GM12878 (cell line): ENCODE measurements around the gene TBC1D24. TPM values are rescaled to one million over a fixed set of nuclear protein-coding genes. Genes with fewer than 3 reads are reported as not detected.
A peak's percentile ranks its signal among the peaks of the same experiment; 100 is the strongest.

Experiments used
- ATF7 ChIP-seq: fragments of 450-650 bp; IDR thresholded peaks from 2 replicates; pipeline ENCODE4 v1.6.1; 2016; ENCODE audit warnings: low read depth, mild to moderate bottlenecking
- BACH1 ChIP-seq: fragments of 450-650 bp; IDR thresholded peaks from 2 replicates; pipeline ENCODE4 v1.6.1; 2017; ENCODE audit warnings: mild to moderate bottlenecking, borderline replicate concordance
- CREM ChIP-seq: IDR thresholded peaks from 2 replicates; pipeline ENCODE4 v1.6.1; 2014; ENCODE audit warnings: antibody characterized with exemption, low read depth
- ETV6 ChIP-seq, 2 experiments: fragments of 450-650 bp in 1 of 2; IDR thresholded peaks in 1 of 2; conservative IDR thresholded peaks in 1 of 2; 2 replicates each; pipeline ENCODE4 v1.6.1; 2014; ENCODE audit warnings: antibody characterized with exemption in 1 of 2, borderline replicate concordance in 1 of 2, low read depth in 1 of 2, mild to moderate bottlenecking in 1 of 2, moderate library complexity in 1 of 2
- IKZF1 ChIP-seq: fragments of 450-650 bp; conservative IDR thresholded peaks from 2 replicates; pipeline ENCODE4 v1.6.1; 2017; ENCODE audit warnings: antibody characterized with exemption, mild to moderate bottlenecking
- LARP7 ChIP-seq: fragments of 450-650 bp; IDR thresholded peaks from 2 replicates; pipeline ENCODE4 v1.6.1; 2017; ENCODE audit warnings: mild to moderate bottlenecking
- POU2F2 ChIP-seq: IDR thresholded peaks from 3 replicates; pipeline ENCODE4 v1.6.1; 2011; ENCODE audit warnings: low read depth, mild to moderate bottlenecking, low read length, borderline replicate concordance
- polyA plus RNA-seq, 11 experiments: library from polyadenylated mRNA; depleted of rRNA in 4 of 11; unstranded in 6 of 11; stranded (reverse) in 5 of 11; fragments of >200 nt; fragmentation: Nextera tagmentation in 4 of 11; fragmentation: Illumina TruSeq in 1 of 11; extraction: Ambion mirVana in 4 of 11; extraction: Trizol in 1 of 11; gene quantifications; 1 replicate in 1 of 11; 2 replicates in 10 of 11; pipeline versions ENCODE4 v1.2.1 to v1.2.3, GENCODE V29; 2011 to 2016; ENCODE audit warnings: inconsistent platforms in 2 of 11, missing spikeins in 2 of 11, low read depth in 1 of 11
- total RNA-seq, 4 experiments: library from RNA; depleted of rRNA in 3 of 4; stranded (reverse); fragments of >200 nt in 3 of 4; fragmentation: Illumina TruSeq in 1 of 4; extraction: Trizol in 1 of 4; gene quantifications; 2 replicates each; pipeline versions ENCODE4 v1.2.1 to v1.2.3, GENCODE V29; 2013 to 2021
- TF ChIP-seq, protein P1 (sequence below): fragments of 450-650 bp; IDR thresholded peaks from 2 replicates; pipeline ENCODE4 v1.6.1; 2017; ENCODE audit warnings: mild to moderate bottlenecking, moderate library complexity

Gene TBC1D24
- total and polyA plus RNA-seq, 10 of the 15 experiments (the other 5 are each of a cell fraction or from before 2014, with no cell fraction given) = 1.1 to 9.6 (median 4.5) TPM

DNA sequence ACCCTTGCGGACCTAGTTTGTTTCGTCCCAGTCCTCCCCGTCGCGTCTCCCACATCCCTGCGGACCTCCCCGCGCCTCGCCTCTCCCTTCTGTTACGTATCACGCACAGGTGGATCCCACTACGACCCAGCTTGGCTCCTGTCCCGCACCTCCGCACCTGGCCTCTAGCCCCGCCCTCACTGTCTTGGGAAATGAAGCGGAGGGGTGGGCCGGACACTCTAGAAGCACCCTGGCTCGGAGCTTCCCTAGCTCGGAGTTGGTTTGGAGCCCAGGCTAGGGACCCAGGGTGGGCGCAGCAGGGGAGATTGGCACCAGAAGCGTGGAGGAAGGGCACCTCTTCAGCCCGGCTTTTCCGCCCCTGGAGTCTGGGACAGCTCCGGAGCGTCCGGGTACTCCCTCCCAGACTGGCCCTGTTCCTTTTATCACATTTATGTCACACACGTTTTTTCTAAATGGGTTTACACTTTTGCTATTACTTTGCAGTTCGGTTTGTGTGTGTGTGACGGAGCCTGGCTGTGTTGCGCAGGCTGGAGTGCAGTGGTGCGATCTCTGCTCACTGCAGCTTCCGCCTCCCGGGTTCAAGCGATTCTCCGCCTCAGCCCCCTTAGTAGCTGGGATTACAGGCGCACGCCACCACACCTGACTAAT is 57.7 kb downstream of the TBC1D24 start (continued):
- TF ChIP-seq, protein P1, sequence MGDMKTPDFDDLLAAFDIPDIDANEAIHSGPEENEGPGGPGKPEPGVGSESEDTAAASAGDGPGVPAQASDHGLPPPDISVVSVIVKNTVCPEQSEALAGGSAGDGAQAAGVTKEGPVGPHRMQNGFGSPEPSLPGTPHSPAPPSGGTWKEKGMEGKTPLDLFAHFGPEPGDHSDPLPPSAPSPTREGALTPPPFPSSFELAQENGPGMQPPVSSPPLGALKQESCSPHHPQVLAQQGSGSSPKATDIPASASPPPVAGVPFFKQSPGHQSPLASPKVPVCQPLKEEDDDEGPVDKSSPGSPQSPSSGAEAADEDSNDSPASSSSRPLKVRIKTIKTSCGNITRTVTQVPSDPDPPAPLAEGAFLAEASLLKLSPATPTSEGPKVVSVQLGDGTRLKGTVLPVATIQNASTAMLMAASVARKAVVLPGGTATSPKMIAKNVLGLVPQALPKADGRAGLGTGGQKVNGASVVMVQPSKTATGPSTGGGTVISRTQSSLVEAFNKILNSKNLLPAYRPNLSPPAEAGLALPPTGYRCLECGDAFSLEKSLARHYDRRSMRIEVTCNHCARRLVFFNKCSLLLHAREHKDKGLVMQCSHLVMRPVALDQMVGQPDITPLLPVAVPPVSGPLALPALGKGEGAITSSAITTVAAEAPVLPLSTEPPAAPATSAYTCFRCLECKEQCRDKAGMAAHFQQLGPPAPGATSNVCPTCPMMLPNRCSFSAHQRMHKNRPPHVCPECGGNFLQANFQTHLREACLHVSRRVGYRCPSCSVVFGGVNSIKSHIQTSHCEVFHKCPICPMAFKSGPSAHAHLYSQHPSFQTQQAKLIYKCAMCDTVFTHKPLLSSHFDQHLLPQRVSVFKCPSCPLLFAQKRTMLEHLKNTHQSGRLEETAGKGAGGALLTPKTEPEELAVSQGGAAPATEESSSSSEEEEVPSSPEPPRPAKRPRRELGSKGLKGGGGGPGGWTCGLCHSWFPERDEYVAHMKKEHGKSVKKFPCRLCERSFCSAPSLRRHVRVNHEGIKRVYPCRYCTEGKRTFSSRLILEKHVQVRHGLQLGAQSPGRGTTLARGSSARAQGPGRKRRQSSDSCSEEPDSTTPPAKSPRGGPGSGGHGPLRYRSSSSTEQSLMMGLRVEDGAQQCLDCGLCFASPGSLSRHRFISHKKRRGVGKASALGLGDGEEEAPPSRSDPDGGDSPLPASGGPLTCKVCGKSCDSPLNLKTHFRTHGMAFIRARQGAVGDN = peak; percentile 46
- TF ChIP-seq LARP7 = peak; percentile 64; the same call in 1 of the 2 replicates
- TF ChIP-seq CREM = peak; percentile 71
- TF ChIP-seq BACH1 = 0 out of 2 replicates have a peak, but pooled peaks have one; percentile 29
- TF ChIP-seq ATF7 = no peak; the same call in 1 of the 2 replicates
- peak; percentile 69 for TF ChIP-seq IKZF1
- no peak for TF ChIP-seq ETV6 (conservative IDR thresholded peaks at IDR 0.05 in 1 of 2, IDR thresholded peaks at IDR 0.05 in 1 of 2; ENCODE audit: borderline replicate concordance in 1 of 2, low read depth in 1 of 2)
- peak; percentile 15; the same call in 1 of the 3 replicates for TF ChIP-seq POU2F2
